HEK293 (cell line): Measurements from ENCODE around the gene C20orf173.
A peak's percentile ranks its signal among the peaks of the same experiment; 100 is the strongest.

Source experiments
- CTCF ChIA-PET: fragments of 350-600 bp; formaldehyde crosslinking; extraction: SDS; loops from one replicate; lab custom pipeline; 2021; ENCODE audit warnings: antibody characterized with exemption; lab: Yijun Ruan, JAX
- POLR2A ChIA-PET: fragments of 300-600 bp; formaldehyde crosslinking; extraction: SDS; loops from one replicate; lab custom pipeline; 2020; ENCODE audit warnings: antibody characterized with exemption, inconsistent platforms; lab: Yijun Ruan, JAX
- H3K27ac ChIP-seq: fragments of 200-500 bp; sonication (Bioruptor generic); 2 replicates; pipeline ENCODE4 v1.5.1; 2014; ENCODE audit warnings: low read depth, low read length, control low read depth, inconsistent platforms; ENCODE audit errors: extremely low read depth
- H3K36me3 ChIP-seq, 2 experiments: fragments of 200-500 bp in 1 of 2; sonication (Bioruptor generic) in 1 of 2; 1 replicate in 1 of 2; 2 replicates in 1 of 2; pipeline ENCODE4 v1.5.1; 2014 to 2017; ENCODE audit warnings: inconsistent platforms in 2 of 2, low read length in 2 of 2; ENCODE audit not compliant: control insufficient read depth in 2 of 2, insufficient read depth in 1 of 2
- H3K4me1 ChIP-seq: fragments of 200-500 bp; sonication (Bioruptor generic); 2 replicates; pipeline ENCODE4 v1.5.1; 2014; ENCODE audit warnings: mild to moderate bottlenecking, low read length, inconsistent platforms; ENCODE audit not compliant: control insufficient read depth, insufficient read depth
- H3K4me3 ChIP-seq: 2 replicates; pipeline ENCODE4 v1.5.1; 2011; ENCODE audit warnings: low read depth, mild to moderate bottlenecking, control low read depth, low read length, moderate library complexity
- H3K9me3 ChIP-seq: fragments of 200-500 bp; sonication (Bioruptor generic); 2 replicates; pipeline ENCODE4 v1.5.1; 2014; ENCODE audit warnings: low read depth, low read length, inconsistent platforms; ENCODE audit not compliant: control insufficient read depth, insufficient read depth
- BCL11A ChIP-seq: fragments of 450-650 bp; formaldehyde crosslinking; IDR thresholded peaks from 2 replicates; pipeline ENCODE4 v1.5.1; 2016; ENCODE audit warnings: low read depth, missing biosample characterization, missing genetic modification characterization
- EGR2 ChIP-seq: fragments of 450-650 bp; formaldehyde crosslinking; IDR thresholded peaks from 2 replicates; pipeline ENCODE4 v1.5.1; 2016; ENCODE audit warnings: low read depth, missing biosample characterization, missing genetic modification characterization
- HOXA7 ChIP-seq: sonication (generic); formaldehyde crosslinking; IDR thresholded peaks from 2 replicates; pipeline ENCODE4 v1.8.1; 2022; ENCODE audit warnings: missing genetic modification reagents, borderline replicate concordance
- KLF7 ChIP-seq: fragments of 450-650 bp; formaldehyde crosslinking; IDR thresholded peaks from 2 replicates; pipeline ENCODE4 v1.5.1; 2016; ENCODE audit warnings: missing biosample characterization, missing genetic modification characterization, borderline replicate concordance
- SALL2 ChIP-seq: fragments of 450-650 bp; formaldehyde crosslinking; IDR thresholded peaks from 2 replicates; pipeline ENCODE4 v1.5.0; 2017; ENCODE audit warnings: missing biosample characterization, mild to moderate bottlenecking, missing genetic modification characterization, borderline replicate concordance
- SCRT1 ChIP-seq: fragments of 450-650 bp; formaldehyde crosslinking; IDR thresholded peaks from 2 replicates; pipeline ENCODE4 v1.5.1; 2016; ENCODE audit warnings: missing biosample characterization, missing genetic modification characterization, borderline replicate concordance
- SCRT2 ChIP-seq: fragments of 450-650 bp; formaldehyde crosslinking; IDR thresholded peaks from 2 replicates; pipeline ENCODE4 v1.5.1; 2016; ENCODE audit warnings: missing biosample characterization, missing genetic modification characterization
- ZFP41 ChIP-seq: fragments of 450-650 bp; formaldehyde crosslinking; IDR thresholded peaks from 2 replicates; pipeline ENCODE4 v1.5.1; 2016; ENCODE audit warnings: missing biosample characterization, missing genetic modification characterization, borderline replicate concordance
- ZNF112 ChIP-seq: fragments of 450-650 bp; formaldehyde crosslinking; IDR thresholded peaks from 2 replicates; pipeline ENCODE4 v1.5.0; 2017; ENCODE audit warnings: missing biosample characterization, missing genetic modification characterization
- ZNF132 ChIP-seq: fragments of 450-650 bp; formaldehyde crosslinking; IDR thresholded peaks from 2 replicates; pipeline ENCODE4 v1.5.1; 2017; ENCODE audit warnings: missing biosample characterization, missing genetic modification characterization, borderline replicate concordance
- ZNF354C ChIP-seq: fragments of 450-650 bp; formaldehyde crosslinking; IDR thresholded peaks from 2 replicates; pipeline ENCODE4 v1.5.1; 2016; ENCODE audit warnings: missing biosample characterization, missing genetic modification characterization, low read depth, borderline replicate concordance
- ZNF404 ChIP-seq: fragments of 450-650 bp; formaldehyde crosslinking; IDR thresholded peaks from 2 replicates; pipeline ENCODE4 v1.5.1; 2017; ENCODE audit warnings: missing biosample characterization, missing genetic modification characterization
- ZNF433 ChIP-seq: fragments of 450-650 bp; formaldehyde crosslinking; IDR thresholded peaks from 2 replicates; pipeline ENCODE4 v1.5.1; 2016; ENCODE audit warnings: missing biosample characterization, missing genetic modification characterization, low read depth
- ZNF596 ChIP-seq: fragments of 450-650 bp; IDR thresholded peaks from 2 replicates; pipeline ENCODE4 v1.5.0; 2018; ENCODE audit warnings: missing biosample characterization, mild to moderate bottlenecking, missing genetic modification characterization, moderate library complexity
- ZNF626 ChIP-seq: fragments of 450-650 bp; sonication (Bioruptor Pico); formaldehyde crosslinking; IDR thresholded peaks from 2 replicates; pipeline ENCODE4 v1.5.1; 2018; ENCODE audit warnings: missing biosample characterization, missing genetic modification characterization, inconsistent platforms
- ZNF629 ChIP-seq: fragments of 450-650 bp; formaldehyde crosslinking; IDR thresholded peaks from 2 replicates; pipeline ENCODE4 v1.5.1; 2017; ENCODE audit warnings: missing biosample characterization, missing genetic modification characterization
- ZNF701 ChIP-seq: fragments of 450-650 bp; formaldehyde crosslinking; IDR thresholded peaks from 2 replicates; pipeline ENCODE4 v1.5.1; 2016; ENCODE audit warnings: missing biosample characterization, missing genetic modification characterization
- ZNF747 ChIP-seq: fragments of 450-650 bp; formaldehyde crosslinking; IDR thresholded peaks from 2 replicates; pipeline ENCODE4 v1.5.1; 2016; ENCODE audit warnings: missing biosample characterization, missing genetic modification characterization
- ZNF777 ChIP-seq: fragments of 450-650 bp; formaldehyde crosslinking; IDR thresholded peaks from 2 replicates; pipeline ENCODE4 v1.5.1; 2017; ENCODE audit warnings: missing biosample characterization, missing genetic modification characterization, borderline replicate concordance
- ZSCAN23 ChIP-seq: fragments of 450-650 bp; formaldehyde crosslinking; IDR thresholded peaks from 2 replicates; pipeline ENCODE4 v1.5.1; 2016; ENCODE audit warnings: missing biosample characterization, missing genetic modification characterization
- TF ChIP-seq, protein P1 (sequence below): fragments of 450-650 bp; formaldehyde crosslinking; IDR thresholded peaks from 2 replicates; pipeline ENCODE4 v1.5.1; 2016; ENCODE audit warnings: missing biosample characterization, missing genetic modification characterization, borderline replicate concordance
- TF ChIP-seq, protein P2 (sequence below): fragments of 450-650 bp; formaldehyde crosslinking; IDR thresholded peaks from 2 replicates; pipeline ENCODE4 v1.5.1; 2016; ENCODE audit warnings: missing biosample characterization, missing genetic modification characterization
- TF ChIP-seq, protein P3 (sequence below): fragments of 450-650 bp; formaldehyde crosslinking; IDR thresholded peaks from 2 replicates; pipeline ENCODE4 v1.5.1; 2016; ENCODE audit warnings: missing biosample characterization, missing genetic modification characterization, borderline replicate concordance
- TF ChIP-seq, protein P4 (sequence below): fragments of 450-650 bp; formaldehyde crosslinking; IDR thresholded peaks from 2 replicates; pipeline ENCODE4 v1.5.1; 2016; ENCODE audit warnings: missing biosample characterization, missing genetic modification characterization

Gene C20orf173

DNA sequence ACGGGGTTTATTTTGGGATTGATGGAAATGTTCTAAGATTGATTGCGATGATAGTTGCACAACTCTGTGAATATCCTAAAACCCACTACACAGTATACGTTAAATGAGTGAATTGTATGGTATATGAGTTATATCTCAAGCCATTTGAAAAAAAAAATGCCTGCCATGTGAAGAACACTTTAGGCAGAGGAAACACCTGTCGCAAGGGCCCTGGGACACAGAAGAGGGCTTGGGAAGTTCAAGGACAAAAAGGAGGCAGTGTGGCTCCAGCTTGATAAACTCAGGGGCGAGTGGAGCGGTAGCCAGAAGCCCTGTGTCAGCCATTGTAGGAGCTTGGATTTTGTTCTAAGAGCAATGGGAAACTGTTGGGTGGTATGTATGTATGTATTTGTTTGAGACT lies 37.1 kb downstream of the C20orf173 start:
- TF ChIP-seq HOXA7 (CRISPR knock-in tag) (no peak), ZNF132 (tag by site-specific recombination) (no peak), ZNF777 (no peak), SCRT2 (tag by site-specific recombination) (peak; percentile 57; the same call in 1 of the 2 replicates), SCRT1 (tag by site-specific recombination) (0 out of 2 replicates have a peak, but pooled peaks have one; percentile 8), ZNF354C (tag by site-specific recombination) (no peak), ZNF747 (tag by site-specific recombination) (no peak), ZNF112 (tag by site-specific recombination) (no peak)
- TF ChIP-seq, protein P1, sequence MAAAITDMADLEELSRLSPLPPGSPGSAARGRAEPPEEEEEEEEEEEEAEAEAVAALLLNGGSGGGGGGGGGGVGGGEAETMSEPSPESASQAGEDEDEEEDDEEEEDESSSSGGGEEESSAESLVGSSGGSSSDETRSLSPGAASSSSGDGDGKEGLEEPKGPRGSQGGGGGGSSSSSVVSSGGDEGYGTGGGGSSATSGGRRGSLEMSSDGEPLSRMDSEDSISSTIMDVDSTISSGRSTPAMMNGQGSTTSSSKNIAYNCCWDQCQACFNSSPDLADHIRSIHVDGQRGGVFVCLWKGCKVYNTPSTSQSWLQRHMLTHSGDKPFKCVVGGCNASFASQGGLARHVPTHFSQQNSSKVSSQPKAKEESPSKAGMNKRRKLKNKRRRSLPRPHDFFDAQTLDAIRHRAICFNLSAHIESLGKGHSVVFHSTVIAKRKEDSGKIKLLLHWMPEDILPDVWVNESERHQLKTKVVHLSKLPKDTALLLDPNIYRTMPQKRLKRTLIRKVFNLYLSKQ (tag by site-specific recombination): no peak
- TF ChIP-seq, protein P2, sequence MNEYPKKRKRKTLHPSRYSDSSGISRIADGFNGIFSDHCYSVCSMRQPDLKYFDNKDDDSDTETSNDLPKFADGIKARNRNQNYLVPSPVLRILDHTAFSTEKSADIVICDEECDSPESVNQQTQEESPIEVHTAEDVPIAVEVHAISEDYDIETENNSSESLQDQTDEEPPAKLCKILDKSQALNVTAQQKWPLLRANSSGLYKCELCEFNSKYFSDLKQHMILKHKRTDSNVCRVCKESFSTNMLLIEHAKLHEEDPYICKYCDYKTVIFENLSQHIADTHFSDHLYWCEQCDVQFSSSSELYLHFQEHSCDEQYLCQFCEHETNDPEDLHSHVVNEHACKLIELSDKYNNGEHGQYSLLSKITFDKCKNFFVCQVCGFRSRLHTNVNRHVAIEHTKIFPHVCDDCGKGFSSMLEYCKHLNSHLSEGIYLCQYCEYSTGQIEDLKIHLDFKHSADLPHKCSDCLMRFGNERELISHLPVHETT: no peak
- peaks cover 21 to 93% of the 10 kb centered on the region in 2 experiments; a peak in 2 of 3 replicates for H3K36me3 ChIP-seq
- CTCF ChIA-PET: interaction anchor here (1.1 to 1.3 kb wide), 2 partner anchors 13 to 28 kb away, joined by 3 read pairs; no protein-coding TSS in a partner anchor
- no peaks in the 10 kb centered on the region for H3K9me3 ChIP-seq
- H3K27ac ChIP-seq: no peak overlapping the region
- H3K4me3 ChIP-seq: no peak overlapping the region
- H3K4me1 ChIP-seq: no peaks in the 10 kb centered on the region
- POLR2A ChIA-PET: no interaction called here

GRCh38 chr20:35491823-35492222 lies 37.6 kb downstream of the C20orf173 start:
- CTCF ChIA-PET: interaction anchor here (1.1 to 1.3 kb wide), 2 partner anchors 13 to 28 kb away, joined by 3 read pairs; no protein-coding TSS in a partner anchor
- peaks cover 21 to 93% of the 10 kb centered on the region in 2 experiments; a peak in 2 of 3 replicates for H3K36me3 ChIP-seq
- H3K4me1 ChIP-seq: no peaks in the 10 kb centered on the region
- no peaks in the 10 kb centered on the region for H3K9me3 ChIP-seq
- no peak overlapping the region for H3K4me3 ChIP-seq
- H3K27ac ChIP-seq: no peak overlapping the region
- TF ChIP-seq ZNF404: no peak
- no peak for TF ChIP-seq ZNF626 (tag by site-specific recombination)
- TF ChIP-seq KLF7 (tag by site-specific recombination): no peak
- no peak for TF ChIP-seq ZNF701 (tag by site-specific recombination)
- TF ChIP-seq, all 188 proteins: peak for 0
- POLR2A ChIA-PET: interaction anchor here (0.7 kb wide), 1 partner anchor 173 kb away, joined by 3 read pairs; no protein-coding TSS in a partner anchor

DNA sequence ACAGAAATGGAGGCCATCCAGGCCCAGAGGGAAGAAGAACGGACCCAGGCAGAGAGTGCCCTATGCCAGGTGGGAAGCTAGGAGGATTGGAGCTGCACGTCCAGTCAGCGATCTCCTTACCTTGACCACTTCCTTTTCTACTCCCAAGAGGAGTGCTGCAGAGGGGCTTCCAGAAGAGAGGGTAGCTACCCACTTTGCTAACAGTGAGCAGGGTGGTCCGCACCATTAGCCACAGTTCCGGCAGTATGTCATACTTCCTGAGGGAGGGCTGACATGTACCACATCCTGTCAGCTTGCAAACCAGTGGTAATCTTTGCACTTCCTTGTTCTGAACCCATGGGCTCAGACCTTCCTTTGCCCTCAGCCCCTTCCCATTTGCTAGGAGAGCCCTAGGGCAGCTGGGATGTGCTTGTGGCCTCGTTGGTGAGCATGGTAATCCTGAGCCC lies 38.7 kb downstream of the C20orf173 start:
- Histone ChIP-seq H3K4me3 (no peak overlapping the region), H3K9me3 (no peaks in the 10 kb centered on the region), H3K4me1 (no peaks in the 10 kb centered on the region), H3K27ac (no peak overlapping the region), H3K36me3 (peaks cover 17 to 93% of the 10 kb centered on the region in 2 experiments; a peak in 2 of 3 replicates)
- CTCF ChIA-PET: interaction anchor here (0.6 kb wide), 1 partner anchor 392 kb away, joined by 3 read pairs; no protein-coding TSS in a partner anchor
- POLR2A ChIA-PET: no interaction called here
- TF ChIP-seq, protein P3, sequence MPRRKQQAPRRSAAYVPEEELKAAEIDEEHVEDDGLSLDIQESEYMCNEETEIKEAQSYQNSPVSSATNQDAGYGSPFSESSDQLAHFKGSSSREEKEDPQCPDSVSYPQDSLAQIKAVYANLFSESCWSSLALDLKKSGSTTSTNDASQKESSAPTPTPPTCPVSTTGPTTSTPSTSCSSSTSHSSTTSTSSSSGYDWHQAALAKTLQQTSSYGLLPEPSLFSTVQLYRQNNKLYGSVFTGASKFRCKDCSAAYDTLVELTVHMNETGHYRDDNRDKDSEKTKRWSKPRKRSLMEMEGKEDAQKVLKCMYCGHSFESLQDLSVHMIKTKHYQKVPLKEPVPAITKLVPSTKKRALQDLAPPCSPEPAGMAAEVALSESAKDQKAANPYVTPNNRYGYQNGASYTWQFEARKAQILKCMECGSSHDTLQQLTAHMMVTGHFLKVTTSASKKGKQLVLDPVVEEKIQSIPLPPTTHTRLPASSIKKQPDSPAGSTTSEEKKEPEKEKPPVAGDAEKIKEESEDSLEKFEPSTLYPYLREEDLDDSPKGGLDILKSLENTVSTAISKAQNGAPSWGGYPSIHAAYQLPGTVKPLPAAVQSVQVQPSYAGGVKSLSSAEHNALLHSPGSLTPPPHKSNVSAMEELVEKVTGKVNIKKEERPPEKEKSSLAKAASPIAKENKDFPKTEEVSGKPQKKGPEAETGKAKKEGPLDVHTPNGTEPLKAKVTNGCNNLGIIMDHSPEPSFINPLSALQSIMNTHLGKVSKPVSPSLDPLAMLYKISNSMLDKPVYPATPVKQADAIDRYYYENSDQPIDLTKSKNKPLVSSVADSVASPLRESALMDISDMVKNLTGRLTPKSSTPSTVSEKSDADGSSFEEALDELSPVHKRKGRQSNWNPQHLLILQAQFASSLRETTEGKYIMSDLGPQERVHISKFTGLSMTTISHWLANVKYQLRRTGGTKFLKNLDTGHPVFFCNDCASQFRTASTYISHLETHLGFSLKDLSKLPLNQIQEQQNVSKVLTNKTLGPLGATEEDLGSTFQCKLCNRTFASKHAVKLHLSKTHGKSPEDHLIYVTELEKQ (tag by site-specific recombination): no peak
- TF ChIP-seq, protein P4, sequence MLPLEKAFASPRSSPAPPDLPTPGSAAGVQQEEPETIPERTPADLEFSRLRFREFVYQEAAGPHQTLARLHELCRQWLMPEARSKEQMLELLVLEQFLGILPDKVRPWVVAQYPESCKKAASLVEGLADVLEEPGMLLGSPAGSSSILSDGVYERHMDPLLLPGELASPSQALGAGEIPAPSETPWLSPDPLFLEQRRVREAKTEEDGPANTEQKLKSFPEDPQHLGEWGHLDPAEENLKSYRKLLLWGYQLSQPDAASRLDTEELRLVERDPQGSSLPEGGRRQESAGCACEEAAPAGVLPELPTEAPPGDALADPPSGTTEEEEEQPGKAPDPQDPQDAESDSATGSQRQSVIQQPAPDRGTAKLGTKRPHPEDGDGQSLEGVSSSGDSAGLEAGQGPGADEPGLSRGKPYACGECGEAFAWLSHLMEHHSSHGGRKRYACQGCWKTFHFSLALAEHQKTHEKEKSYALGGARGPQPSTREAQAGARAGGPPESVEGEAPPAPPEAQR (tag by site-specific recombination): no peak
- TF ChIP-seq ZNF626 (tag by site-specific recombination): no peak
- TF ChIP-seq BCL11A (tag by site-specific recombination): no peak
- TF ChIP-seq ZNF629: no peak
- TF ChIP-seq ZSCAN23 (tag by site-specific recombination): no peak
- TF ChIP-seq SALL2 (tag by site-specific recombination): no peak
- TF ChIP-seq EGR2 (tag by site-specific recombination): no peak
- no peak for TF ChIP-seq ZNF596 (tag by site-specific recombination)
- no peak for TF ChIP-seq ZNF433 (tag by site-specific recombination)
- no peak for TF ChIP-seq ZNF354C (tag by site-specific recombination)
- TF ChIP-seq ZFP41: no peak
